CD4-positive, alpha-beta T cell treated with Interleukin-1 beta for 1 hour (primary cell): ENCODE data around the gene TNFRSF1A.
A peak's percentile ranks its signal among the peaks of the same experiment; 100 is the strongest.

Experiments used
- DNase-seq, 2 donors: peaks; one replicate each; pipeline ENCODE4 v3.0.0-alpha.2; 2020 to 2022

Gene TNFRSF1A

DNA sequence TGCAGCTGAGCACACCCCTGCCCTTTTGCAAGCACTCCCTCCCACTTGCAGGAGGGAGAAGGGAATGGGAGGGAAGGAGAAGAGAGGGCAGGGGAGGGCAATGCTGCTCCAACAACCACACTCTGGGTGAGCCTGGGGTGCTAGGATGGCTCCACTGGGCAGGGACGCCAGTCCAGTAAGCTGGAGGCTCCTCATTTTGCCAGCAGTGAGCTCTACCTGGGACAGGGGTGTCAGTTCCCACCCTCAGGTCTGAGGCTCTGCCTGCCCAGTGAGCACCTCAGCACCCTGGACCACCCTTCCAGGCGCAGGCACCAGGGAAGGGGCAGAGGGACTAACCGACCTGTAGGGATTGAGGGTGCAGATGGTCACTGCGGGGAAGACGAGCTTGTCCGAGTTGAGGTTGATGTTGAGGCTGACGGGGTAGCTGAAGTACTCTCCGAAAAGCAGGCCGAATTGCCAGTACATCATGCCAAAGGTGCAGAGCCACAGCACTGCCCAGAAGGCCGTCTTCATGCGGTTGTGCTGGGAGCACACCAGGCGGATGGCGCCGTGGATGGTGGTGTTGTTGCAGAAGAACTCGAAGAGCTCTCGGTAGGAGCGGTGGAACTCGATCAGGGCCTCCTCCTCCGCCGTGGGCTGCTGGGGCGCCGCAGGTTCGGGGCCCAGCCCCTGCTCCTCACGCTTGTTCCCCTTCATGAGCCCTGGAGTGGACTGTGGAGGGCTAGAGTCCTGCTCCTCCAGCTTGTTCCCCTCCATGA lies 32.3 kb upstream of the TNFRSF1A start:
- DNase-seq = no peak

DNA sequence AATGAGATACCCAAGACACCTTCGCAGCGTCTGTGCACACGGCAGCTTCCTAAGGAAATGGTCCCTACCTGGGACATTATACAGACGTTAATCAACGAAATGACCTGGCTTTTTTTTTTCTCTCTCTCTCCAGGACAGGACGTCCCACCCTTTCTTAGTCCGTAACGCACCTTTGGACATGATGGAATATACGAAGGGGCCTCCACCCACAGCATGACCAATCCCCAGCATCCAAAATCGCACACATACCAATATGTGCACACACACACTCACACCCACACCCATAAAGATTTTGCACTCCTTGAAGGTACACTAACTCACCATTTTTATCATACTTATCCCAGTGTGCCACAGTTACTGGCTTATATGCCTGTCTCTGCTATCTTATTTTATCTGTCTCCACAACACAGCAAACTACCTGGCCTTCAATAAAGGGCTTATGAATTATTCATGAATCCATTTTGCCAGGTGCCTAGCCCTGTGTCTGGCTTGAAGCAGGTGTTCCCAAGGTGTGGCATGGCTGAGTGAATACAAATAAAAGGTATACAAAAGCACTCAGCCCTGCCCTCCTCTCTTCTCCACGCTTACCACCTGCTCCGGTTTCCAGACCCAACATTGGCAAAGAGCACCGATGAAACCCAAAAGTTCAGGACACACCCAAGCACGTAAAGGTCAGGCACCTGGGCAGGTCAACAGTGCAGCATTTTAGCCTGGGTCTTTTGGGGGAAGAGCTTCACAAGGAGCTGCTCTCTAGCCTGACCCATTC lies 31.3 kb upstream of the TNFRSF1A start:
- no peak for DNase-seq

DNA sequence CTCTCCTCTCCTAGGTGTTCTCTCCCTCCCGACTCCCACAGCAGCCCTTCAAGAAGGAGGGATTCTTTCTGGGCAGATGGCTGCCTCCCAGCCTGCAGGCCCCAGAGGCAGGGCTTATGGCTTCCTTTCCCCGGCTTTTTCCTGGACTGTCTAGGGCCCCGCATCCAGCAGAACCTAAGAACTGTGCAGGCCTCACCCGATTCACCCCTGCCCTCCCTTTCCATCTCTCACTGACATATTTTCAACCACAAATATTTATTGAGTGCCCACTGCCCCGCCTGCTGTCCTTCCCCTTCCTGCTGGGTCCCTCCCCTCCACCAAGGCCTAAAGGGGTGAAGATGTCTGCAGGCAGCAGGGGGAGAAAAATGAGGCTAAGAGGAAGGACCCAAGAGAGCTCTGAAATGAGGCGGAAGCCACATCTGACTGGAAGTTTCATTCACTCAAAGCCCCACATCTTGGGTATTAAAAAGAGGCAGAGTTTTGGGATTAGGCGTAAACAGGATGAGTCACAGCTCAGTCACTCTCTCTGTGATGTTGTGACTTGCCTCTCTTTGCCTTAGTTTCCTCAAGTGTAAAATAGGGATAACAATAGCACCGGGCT lies 30.6 kb upstream of the TNFRSF1A start:
- DNase-seq = no peak

DNA sequence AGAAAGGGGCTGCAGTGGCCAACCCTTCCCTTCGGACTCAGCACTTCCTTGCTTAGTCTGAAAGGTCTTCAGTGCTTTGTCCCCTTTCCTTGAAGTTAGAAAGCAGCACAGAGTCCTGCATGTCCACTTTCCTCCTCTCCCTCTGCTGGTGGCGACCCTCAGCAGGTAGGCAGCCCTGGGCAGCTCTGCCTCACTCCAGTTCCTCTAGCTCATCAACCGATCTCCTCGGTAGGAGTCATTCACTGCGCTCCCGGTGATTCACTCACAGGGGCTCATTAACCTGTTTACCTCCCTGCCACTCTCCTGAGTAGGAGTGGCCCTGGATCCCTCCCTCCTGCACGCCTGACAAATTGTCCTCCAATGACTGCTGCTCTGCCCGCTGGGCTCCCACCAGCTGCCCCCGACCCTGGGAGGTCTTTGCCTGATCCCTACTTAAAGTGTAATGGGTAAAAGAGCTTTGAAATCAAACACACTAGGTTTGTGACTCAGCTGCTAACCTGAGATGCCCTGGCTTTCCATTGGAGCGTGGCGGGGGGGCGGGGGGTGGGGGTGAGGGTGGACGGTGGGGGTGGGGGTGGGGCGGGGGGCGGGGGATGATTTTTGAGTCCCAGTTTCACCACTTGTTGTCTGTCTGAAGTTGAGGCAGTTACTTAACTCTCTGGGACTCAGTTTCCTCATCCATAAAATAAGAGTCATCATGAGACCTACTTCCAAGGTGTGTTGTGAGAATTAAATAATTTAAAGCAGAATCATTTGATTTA lies 29.3 kb upstream of the TNFRSF1A start:
- no peak for DNase-seq

DNA sequence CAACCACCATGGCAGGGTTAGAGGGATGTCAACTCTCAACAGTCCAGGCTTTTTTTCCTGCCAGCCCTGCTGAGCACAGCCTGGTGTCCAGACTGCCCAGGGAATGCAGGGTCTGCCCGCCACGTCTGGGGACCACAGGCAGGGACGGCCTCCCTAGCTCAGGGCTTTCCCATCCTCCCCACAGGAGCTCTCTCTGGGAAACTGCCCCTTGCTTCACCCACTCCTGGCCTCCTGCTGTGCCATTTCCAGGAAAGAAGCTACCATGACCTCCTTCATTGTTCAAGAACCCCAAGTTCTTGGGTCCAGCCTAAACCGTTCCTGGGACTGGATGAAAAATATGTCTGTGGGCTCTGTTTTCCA lies 28.7 kb upstream of the TNFRSF1A start:
- no peak for DNase-seq

DNA sequence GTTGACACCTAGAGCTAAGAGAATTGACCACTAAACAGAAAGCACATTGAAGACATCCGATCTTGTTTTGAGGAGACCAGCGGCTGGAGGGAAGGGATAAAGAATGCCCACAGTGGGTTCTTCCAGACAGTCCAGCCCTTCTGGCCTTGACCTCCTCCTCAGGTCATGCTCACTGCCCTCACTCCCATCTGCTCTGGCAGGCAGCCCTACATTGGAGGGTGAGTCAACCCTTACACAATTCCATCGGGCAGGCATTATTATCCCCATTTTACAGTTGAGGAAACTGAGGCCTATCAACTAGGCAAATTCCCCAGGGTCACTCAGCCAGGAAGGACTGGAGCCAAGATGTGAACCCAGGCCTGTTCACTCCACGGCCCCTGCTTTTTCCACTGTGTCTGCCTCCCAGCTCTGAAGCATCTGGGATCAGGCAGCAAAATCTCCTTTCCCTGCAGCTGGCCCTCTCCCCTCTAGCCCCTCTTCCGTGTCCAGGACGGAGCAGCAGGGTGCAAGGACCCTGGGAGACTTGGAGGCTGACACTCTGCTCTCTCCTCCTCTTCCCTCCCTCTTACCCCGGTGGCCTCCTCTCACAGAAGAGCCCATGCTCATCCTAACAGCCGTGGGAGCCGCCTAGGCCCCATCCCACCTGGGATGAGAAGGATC lies 28.2 kb upstream of the TNFRSF1A start:
- no peak for DNase-seq

DNA sequence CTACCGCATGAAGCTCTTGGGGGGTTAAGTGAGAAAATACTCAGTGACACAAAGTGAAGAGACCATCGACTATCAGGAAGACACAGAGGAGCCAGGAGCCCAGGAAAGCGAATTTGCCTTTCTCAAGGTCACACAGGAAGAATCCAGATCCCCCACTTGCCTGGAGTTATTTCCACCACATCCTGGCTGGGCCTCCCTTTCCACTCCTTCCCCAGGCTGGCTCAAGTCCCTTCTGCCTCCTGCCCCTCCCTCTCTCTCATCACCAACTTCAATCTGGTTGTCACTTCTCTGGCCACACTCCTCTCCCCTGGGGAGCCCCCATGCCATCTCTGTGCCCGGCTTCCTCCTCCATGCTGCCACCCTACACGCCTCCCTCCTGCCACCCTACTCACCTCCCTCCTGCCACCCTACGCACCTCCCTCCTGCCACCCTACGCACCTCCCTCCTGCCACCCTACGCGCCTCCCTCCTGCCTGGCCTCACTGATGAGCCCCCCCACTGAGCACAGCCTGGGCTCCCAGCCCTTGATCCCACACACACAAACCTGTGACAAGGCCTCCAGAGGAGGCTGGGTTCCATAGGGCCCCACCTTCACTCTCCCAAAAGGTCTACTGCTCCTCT lies 27.1 kb upstream of the TNFRSF1A start:
- DNase-seq = no peak

DNA sequence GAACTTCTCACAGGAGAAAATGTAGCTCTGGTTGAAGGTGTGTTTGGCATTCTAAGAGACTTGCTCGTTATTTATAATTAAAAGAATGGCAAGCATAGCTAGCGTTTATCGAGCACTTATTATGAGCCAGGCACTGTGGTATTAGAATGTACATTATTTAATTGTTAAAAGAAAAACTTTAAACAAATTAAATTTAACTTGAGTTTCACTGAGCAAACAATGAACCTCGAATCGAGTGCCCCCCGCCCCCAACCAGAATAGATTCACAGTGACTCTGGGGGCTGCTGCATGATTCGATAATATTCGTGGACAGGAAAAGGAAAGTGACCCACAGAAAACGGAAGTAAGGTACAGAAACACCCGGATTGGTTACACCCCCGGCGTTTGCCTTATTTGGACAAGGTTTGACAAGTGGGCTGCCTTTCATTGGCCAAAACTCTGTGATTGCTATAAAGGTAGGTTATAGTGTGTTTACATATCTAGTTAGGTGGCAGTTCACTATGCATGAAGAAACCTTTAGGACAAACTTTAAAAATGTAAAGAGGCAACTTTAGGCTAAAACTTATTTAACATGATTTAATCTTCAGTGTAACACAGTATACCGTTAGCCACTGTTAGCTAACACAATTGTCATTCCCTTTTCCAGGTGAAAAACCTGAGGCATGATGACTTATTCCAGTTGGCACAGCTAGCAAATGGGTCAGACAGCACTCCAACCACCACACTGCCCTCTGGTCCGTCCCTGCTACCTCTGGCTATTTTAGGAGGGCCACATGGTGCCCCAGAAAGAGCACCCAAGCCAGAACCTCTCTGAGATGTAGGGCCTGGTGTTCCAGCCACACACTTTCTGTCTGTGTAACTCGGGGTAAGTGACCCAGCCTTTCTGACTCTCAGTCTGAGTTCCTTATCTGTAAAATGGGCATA lies 26.4 kb upstream of the TNFRSF1A start:
- DNase-seq = no peak

DNA sequence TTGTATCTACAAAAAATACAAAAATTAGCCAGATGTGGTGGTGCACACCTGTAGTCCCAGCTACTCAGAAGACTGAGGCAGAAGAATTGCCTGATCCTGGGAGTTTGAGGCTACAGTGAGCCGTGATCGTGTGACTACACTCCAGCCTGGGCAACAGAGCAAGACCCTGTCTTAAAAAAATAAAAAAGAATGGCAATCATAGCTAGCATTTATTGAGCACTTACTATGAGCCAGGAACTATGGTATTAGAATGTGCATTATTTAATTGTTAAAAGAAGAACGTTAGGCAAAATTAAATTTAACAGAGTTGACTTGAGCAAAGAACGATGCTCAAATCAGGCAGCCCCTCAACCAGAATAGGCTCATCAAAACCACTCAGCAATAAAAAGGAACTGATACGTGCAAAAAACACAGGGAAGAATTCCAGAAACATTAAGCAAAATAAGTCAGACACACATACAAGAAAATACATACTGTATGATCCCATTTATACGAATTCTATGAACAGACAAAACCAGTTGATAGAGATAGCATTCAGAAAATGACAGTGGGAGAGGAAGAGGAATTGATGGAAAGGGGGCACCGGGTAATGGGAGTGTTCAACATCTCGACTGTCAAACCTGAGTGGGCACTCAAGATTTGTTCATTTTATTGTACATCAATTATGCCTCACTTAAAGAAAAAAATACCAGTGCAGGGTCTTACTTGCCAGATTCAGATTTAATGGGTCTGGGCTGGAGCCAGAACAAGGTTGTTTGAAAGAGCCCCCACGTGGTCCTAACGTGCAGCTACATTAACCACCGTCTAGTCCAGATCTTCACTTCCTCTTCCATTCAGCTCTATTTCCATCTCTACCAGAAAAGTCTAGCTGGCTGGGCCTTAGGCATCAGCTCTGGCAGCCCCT lies 25.4 kb upstream of the TNFRSF1A start:
- DNase-seq = peak; percentile 51 to 60

DNA sequence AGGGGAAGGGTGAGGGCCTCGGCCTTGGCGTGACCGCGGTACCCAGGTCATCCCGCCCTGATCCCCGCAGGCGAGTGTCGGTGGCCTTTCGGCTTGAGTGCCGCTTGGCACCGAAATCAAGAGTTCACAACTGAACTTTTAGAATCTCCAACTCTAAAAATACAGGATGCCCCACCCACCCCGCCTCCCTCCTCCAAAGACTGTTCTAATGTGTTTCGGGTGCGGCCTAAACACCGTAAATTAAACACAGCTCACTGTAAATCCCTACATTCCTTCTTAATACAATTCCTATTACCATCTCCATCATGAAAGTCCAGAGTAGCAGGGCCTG lies 22.1 kb upstream of the TNFRSF1A start:
- DNase-seq = peak in 1 of 2 donors; percentile 12

DNA sequence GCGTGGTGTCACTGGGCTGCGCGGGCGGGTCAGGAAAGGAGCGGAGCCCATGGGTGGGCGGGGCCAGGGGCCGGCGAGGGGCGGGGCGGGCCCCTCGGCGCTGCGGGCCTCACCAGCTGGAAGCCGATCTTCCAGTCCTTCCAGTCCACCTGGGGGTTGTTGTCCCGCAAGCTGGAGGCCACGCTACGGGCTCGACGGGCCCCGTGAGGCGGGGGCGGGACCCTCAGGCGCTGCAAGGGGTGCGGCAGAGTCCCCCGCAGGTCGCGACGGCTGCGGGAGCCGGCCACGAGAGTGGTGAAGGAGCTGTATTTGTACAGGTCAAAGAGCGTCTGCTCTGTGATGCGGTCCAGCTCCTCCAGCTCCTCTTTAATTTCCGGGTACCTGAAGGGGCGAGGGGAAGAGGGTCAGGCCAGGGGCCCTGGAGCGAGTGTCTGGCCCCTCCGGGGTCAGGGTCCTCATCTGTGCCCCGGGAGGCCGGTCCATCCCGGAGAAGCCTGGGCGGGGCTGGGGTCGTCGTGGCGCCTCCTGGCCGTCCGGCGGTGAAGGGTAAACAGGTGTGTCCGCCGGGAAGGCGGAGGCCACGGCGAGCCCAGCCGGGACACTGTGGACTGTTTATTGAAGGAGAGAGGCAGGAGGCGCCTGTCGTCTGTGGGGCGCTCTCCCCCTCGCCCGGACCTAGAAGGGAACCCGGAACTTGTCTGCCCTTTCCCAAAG lies 21.6 kb upstream of the TNFRSF1A start:
- DNase-seq = peak; percentile 69 to 70

DNA sequence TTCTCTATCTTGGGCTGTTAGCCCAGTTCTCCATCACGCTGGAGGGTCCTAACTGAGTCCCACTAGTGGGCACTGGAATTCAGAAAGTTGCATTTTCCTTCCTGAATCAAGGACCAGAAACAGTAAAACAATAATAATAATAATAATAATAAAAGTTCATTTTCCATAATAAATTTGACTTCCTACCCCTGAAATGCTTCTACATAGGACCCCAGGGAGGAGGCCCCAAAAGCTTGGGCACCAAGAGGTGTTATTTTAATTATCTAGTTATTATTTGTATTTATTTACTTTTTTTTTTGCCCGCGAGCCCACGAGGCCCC lies 21.1 kb upstream of the TNFRSF1A start:
- DNase-seq = no peak

DNA sequence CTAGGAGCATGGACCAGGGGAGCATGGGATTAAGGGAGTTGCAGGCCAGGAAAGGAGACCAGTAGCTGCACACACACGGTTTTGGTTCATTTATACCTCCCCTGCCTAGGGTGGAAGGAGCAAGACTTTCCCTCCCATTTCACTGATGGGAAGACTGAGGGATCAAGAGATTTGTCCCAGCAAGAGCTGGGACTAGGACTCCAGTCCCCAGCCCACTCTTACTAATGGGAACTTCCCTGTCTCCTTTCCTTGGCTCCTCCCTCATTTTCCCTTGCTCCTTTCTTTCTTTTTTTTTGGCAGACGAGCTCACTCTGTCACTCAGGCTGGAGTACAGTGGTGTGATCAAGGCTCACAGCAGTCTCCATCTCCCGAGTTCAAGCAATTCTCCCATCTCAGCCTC lies 20.5 kb upstream of the TNFRSF1A start:
- DNase-seq = no peak

DNA sequence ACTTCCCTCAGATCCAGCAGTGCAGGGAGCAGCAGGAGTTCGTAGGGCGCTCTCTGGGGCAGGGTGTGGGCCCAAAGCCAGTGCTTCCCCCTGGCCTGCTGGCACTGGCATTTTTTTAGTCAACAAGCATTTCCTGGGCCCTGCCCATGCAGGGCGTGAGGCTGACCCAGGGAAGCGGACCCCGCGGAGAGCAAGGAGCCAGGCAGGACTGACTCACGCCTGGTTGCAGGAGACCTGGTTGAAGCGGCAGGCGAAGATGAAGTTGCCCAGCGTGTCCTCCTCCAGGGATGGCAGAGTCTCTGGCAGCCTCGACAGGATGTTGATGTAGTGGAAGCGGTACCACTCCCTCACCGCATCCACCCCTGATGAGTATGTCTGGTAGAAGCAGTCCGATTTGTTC lies 20.0 kb upstream of the TNFRSF1A start:
- DNase-seq = peak in 1 of 2 donors; percentile 63

DNA sequence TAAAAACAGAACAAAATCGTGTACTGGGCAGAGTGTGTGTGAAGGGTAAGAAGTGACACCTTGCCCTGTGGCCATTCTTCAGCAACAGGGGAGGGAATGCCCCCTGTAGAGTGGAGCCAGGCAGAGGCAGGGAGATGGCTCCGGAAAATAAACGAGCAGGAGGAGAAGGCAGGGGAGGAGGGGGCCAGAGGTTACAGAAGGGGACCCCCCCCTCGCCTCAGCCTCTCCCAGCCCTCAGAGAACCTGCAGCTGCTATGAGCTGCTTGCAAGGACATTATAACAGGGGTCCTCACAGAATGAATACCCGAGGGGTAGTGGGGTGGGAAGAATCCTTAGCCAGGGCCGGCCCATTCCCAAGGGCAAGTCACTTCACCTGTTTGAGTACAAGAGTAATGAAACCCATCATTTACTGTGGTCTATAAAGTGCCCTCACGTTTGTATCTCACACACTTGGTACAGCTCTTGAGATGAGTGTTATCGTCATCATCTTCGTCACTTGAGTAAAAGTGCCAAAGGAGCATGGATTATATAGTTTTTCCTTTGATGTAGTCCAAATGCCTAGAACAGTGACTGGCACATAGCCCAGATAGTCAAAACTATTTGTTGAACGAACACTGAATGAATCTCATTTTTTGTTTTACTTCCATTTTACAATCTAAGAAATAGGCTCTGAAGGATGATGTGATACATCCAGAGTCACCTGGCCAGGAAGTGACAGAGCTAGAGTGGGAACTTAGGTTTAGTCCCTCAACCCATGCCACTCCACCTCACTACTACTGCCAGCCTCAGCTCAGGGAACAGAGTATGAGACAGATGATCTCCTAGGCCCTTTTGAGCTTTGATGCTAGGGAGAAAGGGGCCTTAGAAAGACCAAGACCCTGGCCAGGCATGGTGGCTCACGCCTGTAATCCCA lies 19.0 kb upstream of the TNFRSF1A start:
- DNase-seq = no peak

DNA sequence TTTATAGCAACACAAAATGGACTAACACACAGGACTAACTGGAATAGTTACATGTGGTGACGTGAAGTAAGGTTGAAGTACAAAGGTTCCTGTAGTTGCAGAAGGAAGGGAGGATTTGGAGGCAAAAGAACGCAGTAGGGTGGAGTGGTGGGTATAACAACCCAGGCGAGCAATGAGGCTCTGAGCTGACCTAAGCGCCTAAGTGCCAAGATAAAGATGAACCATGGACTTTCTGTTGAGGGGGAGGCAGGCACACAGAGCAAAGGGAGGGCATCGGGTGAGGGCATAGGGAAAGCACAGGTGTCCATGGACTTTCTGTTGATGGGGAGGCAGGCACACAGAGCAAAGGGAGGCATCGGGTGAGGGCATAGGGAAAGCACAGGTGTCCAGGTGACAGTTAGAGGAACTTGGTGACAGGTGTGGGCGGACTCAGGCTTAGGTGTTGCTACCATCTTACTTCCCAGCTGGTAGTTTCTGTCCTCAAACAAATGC lies 18.2 kb upstream of the TNFRSF1A start:
- no peak for DNase-seq

DNA sequence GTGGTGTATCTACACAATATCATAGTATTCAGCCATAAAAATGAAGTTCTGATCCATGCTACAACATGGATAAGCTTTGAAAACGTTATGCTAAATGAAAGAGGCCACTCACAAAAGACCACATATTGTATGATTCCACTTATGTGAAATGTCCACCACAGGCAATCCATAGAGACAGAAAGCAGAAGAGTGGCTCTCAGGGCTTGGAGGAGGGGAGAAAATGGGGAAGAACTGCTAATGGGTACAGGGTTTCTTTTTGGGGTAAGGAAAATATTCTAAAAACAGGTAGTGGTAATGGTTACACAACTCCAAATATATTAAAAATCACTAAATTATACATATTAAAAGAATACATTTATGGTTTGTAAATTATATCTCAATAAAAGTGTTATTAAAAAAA lies 17.0 kb upstream of the TNFRSF1A start:
- DNase-seq = no peak

DNA sequence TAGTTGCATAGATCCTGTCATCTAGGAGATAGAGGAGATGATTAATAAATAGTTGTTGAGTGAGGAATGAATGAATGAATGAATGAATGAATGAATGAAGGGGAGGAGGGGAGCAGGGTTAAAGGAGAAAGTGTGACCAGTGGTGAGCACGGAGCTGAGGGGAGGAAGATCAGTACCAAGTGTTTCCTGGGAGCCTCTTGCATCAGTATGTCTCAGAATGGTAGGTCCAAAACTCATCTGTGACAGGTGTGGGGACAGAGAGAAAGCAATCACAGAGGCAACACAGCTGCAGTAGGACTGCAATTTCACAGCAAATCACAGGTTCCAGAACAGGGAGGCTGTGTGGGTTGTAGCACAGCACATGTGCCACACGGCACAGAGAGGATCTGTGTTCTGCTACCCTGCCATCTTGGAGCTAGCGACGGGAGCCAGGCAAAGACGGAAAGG lies 14.5 kb upstream of the TNFRSF1A start:
- no peak for DNase-seq
